ENCODE measurements around the gene CACNG4. TPM values are rescaled to one million over a fixed set of nuclear protein-coding genes. Genes with fewer than 3 reads are reported as not detected.

Gene CACNG4
- total and polyA plus RNA-seq, 9 of the 15 experiments (the other 6 are each of a cell fraction or from before 2014, with no cell fraction given), result 0.07 TPM; not detected in 8

GRCh38 chr17:67008101-67008500 is 43.6 kb downstream of the CACNG4 start:
- H4K20me1 ChIP-seq (replicated peaks; ENCODE audit: control insufficient read depth, insufficient read depth, low read length), result no peaks in the 10 kb centered on the region
- in situ Hi-C loops (cut with MboI) (no loop called here), intact Hi-C loops (cut with micrococcal nuclease) (no loop called here)
- DNase-seq (ENCODE audit: extremely low read depth in 1 of 4, low spot score in 3 of 4) (no peak), ATAC-seq (no peak), FAIRE-seq (no peak)
- no peak overlapping the region for H2AFZ ChIP-seq (ENCODE audit: low read depth, low read length)
- ChIA-PET CTCF (ENCODE audit: low intra/inter-chr PET ratio) (no interaction called here), POLR2A (no interaction called here)
- H3K27ac ChIP-seq (ENCODE audit: extremely low read depth, low read depth, low read length), result no peak overlapping the region
- no peaks in the 10 kb centered on the region for H3K79me2 ChIP-seq (ENCODE audit: control insufficient read depth, insufficient read depth, low read length)
- TF ChIP-seq FOSL1 (tag; conservative IDR thresholded peaks at IDR 0.05) (no peak), TOE1 (IDR thresholded peaks at IDR 0.05; ENCODE audit: borderline replicate concordance) (no peak), TOE1 (CRISPR knock-in tag; IDR thresholded peaks at IDR 0.05; ENCODE audit: borderline replicate concordance, low read depth) (no peak), E2F3 (CRISPR knock-in tag; IDR thresholded peaks at IDR 0.05) (no peak), KLF13 (tag; IDR thresholded peaks at IDR 0.05; ENCODE audit: borderline replicate concordance, low read depth) (no peak)
- no peak overlapping the region for H3K9ac ChIP-seq (ENCODE audit: insufficient read depth in 1 of 2, low read depth in 2 of 2, low read length in 2 of 2)
- no TSS peak for BruUV-seq (replicated peaks)
- no peaks in the 10 kb centered on the region for H3K4me1 ChIP-seq (replicated peaks in 1 of 2; ENCODE audit: control insufficient read depth in 2 of 2, insufficient read depth in 2 of 2, low read length in 2 of 2)
- 0% methylated on average over 5 of the region's 6 CpGs for WGBS (ENCODE audit: insufficient coverage, low coverage, missing lambda C conversion rate)
- H3K4me3 ChIP-seq, result no peak overlapping the region
- H3K4me2 ChIP-seq (ENCODE audit: insufficient read depth, low read length), result no peak overlapping the region
- H3K9me1 ChIP-seq (ENCODE audit: control insufficient read depth, insufficient read depth, low read length), result no peaks in the 10 kb centered on the region
- no peaks in the 10 kb centered on the region for H3K36me3 ChIP-seq (ENCODE audit: control insufficient read depth, insufficient read depth, low read length)
- H3K9me3 ChIP-seq (replicated peaks; ENCODE audit: control insufficient read depth, insufficient read depth, low read depth, low read length), result no peaks in the 10 kb centered on the region
- H3K27me3 ChIP-seq (ENCODE audit: control insufficient read depth in 2 of 2, insufficient read depth in 2 of 2, low read length in 2 of 2), result peaks cover 28 to 63% of the 10 kb centered on the region in 2 experiments; a peak in 3 of 5 replicates

GRCh38 chr17:67011527-67012175 is 47.1 kb downstream of the CACNG4 start:
- POLR2A ChIA-PET, result no interaction called here
- H3K9me1 ChIP-seq (ENCODE audit: control insufficient read depth, insufficient read depth, low read length), result no peaks in the 10 kb centered on the region
- DNase-seq (ENCODE audit: extremely low read depth in 1 of 4, low spot score in 3 of 4) (no peak), FAIRE-seq (no peak), ATAC-seq (no peak)
- intact Hi-C loops (cut with micrococcal nuclease), result no loop called here
- H4K20me1 ChIP-seq (replicated peaks; ENCODE audit: control insufficient read depth, insufficient read depth, low read length), result 0 out of 2 replicates have a peak, but pooled peaks cover 2% of the 10 kb centered on the region
- in situ Hi-C loops (cut with MboI), result no loop called here
- H3K79me2 ChIP-seq (ENCODE audit: control insufficient read depth, insufficient read depth, low read length), result no peaks in the 10 kb centered on the region
- H3K4me2 ChIP-seq (ENCODE audit: insufficient read depth, low read length), result no peak overlapping the region
- H3K27ac ChIP-seq (ENCODE audit: extremely low read depth, low read depth, low read length), result no peak overlapping the region
- peaks cover 39 to 73% of the 10 kb centered on the region in 2 experiments for H3K27me3 ChIP-seq (ENCODE audit: control insufficient read depth in 2 of 2, insufficient read depth in 2 of 2, low read length in 2 of 2)
- WGBS (ENCODE audit: insufficient coverage, low coverage, missing lambda C conversion rate), result 0% methylated on average over 9 of the region's 9 CpGs
- TF ChIP-seq ZNF24 (IDR thresholded peaks at IDR 0.05) (peak; percentile 81), RBM17 (IDR thresholded peaks at IDR 0.05; ENCODE audit: borderline replicate concordance, low read depth, low read length) (no peak)
- no TSS peak for BruUV-seq (replicated peaks)
- CTCF ChIA-PET (ENCODE audit: low intra/inter-chr PET ratio), result no interaction called here
- no peak overlapping the region for H2AFZ ChIP-seq (ENCODE audit: low read depth, low read length)
- no peaks in the 10 kb centered on the region for H3K9me3 ChIP-seq (replicated peaks; ENCODE audit: control insufficient read depth, insufficient read depth, low read depth, low read length)
- H3K4me1 ChIP-seq (replicated peaks in 1 of 2; ENCODE audit: control insufficient read depth in 2 of 2, insufficient read depth in 2 of 2, low read length in 2 of 2), result no peaks in the 10 kb centered on the region
- no peak overlapping the region for H3K4me3 ChIP-seq
- H3K9ac ChIP-seq (ENCODE audit: insufficient read depth in 1 of 2, low read depth in 2 of 2, low read length in 2 of 2), result no peak overlapping the region
- no peaks in the 10 kb centered on the region for H3K36me3 ChIP-seq (ENCODE audit: control insufficient read depth, insufficient read depth, low read length)

Data from K562 (cell line).